Hematopoietic multipotent progenitor cell treated with erythropoietin and hydrocortisone succinate and interleukin-3 and kit ligand, for 8 days (in vitro differentiated cells): ENCODE data around the gene IRS2.

Source experiments
- DNase-seq: peaks from one replicate; pipeline ENCODE4 v3.0.0-alpha.2; 2015

IRS2 gene

DNA sequence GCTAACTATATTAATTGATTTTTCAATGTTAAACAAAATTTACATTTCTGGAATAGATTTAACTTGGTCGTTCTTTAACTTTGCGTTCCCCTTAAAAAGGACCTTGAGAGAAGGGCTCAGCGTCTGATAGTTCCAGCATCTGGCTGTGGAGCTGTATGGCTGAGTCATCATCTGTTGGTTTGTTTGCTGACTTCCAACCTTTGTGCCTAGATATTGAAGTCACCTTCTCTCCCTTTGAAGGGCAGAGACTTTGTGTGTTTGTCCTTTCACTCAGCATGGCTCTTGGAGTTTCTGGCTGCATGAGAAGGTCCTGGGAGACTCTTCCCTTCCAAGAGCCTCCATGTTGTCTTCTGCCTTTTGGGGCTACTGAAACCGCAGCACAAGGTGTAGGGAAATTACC lies 16.6 kb upstream of the IRS2 start:
- no peak for DNase-seq

DNA sequence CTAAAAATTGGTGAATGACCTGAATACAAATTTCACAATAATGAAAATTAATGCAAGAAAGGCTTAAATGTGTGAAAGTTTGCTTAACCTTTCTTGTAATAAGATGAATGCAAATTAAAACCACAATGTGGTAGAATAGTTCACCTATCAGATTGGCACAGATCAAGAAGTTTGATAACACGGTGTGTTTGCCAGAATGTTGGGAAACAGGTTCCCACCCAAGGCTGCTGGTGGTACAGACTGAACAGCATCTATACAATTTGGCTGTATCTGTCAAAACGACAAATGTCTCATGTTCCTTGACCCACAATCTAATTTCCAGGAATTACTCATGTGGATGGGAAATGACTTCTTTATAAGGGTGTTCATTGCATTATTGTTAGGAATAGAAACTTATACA lies 8.6 kb upstream of the IRS2 start:
- DNase-seq: no peak

DNA sequence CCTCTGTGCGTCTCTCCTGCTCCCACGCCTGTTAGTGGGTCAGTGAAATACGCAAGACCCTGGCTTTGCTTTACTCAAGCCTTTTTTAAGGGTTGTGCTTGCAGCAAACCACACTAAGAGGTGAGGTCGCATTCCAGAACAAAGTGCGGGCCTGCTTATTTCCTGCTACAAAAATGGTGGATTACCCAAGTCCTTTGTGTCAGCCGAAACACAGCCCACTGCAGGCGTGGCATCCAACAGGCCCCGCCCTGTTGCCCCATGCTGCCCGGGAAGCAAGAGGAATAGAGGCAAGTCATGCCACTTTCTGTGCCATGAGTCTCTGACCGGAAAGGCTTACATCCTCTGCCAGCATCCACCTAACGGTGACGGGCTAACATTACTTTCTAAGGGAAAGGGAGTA lies 7.7 kb upstream of the IRS2 start:
- DNase-seq: no peak

DNA sequence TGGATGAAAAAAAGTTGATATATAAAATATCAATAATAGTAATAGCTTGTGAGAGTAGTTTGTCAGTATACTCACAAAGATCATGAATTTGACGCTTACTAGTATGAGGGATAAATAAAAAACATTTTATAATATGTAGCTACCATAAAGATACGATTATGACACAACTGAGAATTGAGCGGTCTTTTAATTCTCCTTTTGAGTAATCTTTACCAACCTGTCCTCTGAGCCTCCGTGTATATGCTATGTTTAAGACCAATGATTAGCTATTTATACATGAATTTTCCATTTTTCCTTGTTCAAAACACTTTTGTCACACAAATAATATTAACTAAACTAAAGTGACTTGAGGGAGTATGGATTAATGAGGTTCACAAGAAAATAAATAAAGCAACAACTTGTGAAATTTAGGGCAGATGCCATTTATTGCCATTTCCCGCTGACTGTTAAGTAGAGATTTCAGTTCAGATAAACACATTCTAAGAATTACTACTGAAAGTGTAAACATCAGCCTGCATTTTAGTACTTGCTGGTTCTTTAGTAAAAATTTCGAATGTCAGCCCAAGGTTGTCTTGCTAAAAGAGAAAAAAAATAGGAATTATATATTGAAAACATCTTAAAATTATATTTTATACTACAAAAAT lies 6.2 kb upstream of the IRS2 start:
- peak; percentile 59 for DNase-seq

DNA sequence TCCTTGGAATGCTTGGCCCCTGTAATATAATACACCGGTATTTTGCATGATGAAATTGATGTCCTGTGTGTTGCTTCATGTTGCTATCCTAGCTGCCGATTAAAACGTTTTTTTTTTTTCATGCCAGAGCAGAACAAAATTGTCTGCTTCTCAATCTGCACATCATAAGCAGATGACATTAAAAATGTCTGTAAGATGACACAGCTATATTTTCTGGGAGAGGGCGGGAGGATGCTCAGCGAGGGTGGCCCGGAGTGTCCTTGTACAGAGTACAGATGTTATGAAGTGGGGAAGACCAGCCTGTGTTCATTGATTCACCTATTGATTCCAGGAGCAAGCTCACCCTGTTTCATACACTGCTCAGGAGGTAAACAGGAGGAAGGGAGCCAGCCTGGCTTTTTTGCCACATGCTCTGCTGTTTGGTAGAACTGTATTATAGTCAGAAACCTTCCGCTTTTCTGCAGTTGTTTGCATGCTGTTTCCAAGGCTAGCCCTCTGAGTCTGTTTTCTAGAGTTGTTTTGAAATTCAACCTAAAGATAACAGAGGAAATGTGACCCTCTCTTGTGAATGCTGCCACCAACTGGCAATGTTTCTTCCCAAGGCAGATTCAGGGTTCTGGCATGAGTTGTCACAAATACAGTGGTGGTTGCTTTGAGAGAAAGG lies 4.7 kb upstream of the IRS2 start:
- DNase-seq: peak; percentile 87

DNA sequence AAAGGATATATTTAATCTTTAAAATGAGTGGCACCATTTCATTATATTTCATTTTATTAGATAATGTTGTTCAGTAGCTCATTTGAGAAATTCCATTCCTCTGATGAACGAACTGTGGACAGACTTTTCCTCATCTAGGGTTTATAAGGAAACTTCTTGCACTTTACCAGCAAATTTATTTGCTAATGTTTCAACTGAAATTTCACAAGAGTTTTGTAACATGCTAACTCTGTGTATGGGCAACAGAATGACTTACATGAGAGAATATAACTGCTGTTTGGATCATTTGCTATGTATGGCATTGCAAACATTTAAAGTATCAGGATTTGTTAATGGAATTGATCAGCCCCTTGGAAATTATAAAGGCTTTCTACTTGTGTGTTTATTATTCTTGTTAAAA lies 3.7 kb upstream of the IRS2 start:
- DNase-seq: no peak

DNA sequence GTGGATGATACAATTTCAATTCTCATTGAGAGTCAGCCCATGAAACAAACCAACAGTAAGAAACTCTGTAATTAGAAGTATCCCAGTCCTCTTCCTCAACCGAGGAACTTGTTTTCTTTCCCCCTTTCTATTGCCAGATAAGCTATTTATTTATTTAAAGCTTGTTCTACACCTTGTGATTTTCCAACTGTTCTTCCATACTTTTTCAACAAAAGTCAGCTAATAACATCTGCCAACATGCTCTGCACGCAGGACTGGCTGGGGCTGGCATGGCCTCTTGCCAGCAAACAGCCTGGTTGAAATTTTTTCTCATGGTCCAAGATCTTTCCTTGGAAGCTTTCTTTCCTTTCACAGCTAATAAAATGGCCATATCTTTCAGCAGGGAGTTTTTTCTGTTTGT lies 2.9 kb upstream of the IRS2 start:
- DNase-seq: no peak

DNA sequence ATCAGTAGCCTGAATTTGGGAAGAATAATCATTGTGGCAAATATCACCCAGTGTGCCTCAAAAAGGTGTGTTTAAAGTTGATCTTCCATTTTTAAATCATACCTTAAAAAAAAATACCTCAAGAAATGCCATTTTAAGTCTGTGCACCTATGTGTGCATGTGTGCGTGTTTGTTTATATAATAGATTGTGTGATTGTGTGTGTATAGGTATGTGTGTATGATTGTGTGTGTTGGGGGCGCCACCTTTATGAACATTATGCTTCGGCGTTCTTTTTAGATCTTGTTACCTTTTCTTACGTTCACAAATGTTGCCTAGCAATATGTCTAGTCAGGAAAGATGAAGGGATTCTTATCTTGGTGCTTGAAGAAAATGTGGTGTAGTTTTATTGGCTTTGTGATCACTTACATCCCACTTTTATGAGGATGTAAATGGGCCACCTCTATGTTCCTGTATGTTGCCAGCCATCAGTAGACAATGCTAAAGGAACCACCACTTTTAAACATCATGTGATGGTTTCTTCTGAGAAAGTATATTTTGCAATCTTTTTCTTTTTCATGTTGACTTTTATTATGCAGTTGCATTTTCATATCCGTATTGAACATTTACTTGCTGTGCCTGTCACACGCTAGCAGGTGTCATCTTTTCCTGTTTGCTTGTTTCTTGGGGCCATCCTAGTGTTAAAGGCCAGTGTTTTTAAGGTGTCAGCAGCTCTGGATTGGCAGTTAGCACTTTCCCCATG lies 2.2 kb upstream of the IRS2 start:
- DNase-seq: no peak

DNA sequence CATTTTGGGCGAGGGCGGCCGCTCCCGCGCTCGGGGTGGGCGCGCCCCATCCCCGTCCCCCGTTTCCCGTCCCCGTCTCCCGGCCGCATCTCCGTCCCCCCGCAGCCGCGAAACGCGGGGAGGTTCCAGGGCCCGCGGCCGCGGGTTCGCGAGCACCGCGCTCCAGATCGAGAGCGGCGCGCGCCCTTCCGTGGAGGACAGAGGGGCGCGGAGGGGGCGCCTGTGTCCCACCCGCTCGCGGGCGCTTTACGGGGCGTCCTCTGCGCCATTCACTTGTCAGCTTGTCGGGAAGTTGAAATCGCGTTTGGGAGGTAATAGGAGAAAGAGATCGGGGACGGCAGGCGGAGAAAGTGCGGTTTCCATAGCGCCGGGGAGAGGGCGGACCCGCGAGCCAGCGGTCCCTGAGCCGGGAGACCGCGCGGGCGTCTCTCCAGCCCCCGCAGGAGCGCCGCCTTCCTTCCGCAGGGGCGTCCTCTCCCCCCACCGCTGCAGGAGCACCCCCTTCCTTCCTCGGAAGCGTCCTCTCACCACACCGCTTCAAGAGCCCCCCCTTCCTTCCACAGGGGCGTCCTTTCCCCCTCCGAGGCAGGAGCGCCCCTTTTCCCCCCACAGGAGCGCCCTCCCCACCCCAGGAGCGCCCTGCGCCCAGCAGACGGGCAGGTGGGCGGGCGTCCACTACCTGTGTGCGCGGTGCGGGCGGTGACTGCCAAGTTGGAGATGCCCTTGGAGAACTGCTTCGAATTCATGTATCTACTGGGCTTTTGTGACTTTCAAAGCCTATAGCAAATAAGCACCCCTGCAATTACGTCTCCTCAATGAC lies 962 bp upstream of the IRS2 start:
- DNase-seq: peak; percentile 59

DNA sequence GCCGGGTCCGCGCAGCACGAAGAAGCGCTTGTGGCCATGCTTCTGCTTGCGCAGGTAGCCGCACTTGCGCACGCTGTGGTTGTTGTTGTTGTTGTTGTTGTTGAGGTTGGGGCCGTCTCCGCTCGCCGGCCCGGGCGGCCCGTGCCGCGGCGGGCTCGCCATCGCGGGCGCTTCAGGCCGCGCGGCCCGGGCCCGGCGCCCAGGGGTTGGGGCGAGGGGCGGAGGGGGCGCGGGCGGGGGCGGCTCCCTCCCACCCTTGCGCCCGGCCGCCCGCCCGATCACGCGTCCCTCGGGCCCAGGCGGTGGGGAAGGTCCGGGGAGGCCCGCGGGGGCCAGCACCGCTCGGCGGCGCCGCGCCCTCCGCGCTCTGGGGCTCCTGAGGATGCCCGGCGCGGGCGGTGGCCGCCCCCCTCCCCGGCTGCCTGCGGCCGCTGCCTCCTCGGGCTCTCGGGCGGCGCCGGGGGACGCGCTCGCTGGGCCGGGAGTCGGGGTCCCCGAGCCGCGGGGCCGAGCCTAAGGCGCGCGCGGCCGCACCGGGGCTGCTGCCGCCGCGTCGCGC lies 412 bp downstream of the IRS2 start:
- no peak for DNase-seq

DNA sequence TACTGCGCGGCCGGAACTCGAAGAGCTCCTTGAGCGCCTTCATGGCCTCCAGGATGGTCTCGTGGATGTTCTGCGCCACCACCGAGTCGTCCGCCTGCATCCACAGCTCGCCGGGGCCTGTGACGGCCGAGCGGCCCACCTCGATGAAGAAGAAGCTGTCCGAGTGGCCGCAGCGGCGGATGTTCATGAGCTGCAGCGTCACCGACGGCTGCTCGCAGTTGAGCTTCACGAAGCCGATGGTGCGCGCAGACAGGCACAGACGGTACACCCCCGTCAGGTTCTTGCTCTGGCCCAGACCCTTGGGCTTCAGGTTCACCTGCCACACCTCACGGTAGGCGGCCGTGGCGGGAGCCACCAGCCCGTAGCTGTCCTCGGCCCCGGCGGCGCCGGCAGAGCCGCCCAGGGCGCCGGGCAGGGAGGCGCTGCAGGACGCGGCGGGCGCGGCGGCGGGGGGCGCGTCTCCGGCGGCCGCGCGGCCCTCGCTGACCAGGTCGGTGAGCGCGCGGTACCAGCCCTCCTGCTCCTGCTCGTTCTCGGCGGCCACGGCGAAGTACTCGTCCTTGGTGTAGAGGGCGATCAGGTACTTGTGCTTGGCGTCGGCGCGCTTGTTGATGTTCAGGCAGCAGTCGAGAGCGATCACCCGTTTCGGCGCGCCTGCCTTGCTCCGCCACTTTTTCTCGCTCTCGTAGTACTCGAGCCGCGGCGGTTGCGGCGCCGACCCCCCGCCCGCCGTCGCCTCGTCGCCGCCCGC lies 1.1 kb downstream of the IRS2 start:
- DNase-seq: peak; percentile 53

DNA sequence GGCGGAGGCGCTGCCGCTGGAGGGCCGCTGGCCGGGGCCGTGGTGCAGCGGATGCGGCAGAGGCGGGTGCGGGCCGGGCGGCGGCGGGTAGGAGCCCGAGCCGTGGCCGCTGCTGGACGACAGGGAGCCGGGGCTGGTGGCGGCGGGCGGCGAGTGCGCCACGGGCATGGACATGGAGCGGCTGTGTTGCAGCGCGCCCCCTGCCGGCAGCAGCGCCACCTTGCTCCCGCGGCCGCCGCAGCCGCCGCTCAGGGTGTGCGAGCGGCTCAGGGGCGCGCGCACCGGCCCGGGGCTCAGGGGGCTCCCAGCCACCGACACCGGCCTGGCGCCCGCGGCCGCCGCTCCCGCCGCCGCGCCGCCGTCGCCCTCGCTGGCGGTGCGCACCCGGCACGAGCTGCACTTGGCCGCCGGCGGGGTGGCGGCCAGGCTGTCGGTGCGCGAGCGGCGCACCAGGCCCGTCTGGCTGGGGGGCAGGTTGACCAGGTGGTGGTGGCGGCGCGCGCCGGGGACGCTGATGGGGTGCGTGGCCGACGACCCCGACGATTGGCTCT lies 1.7 kb downstream of the IRS2 start:
- peak; percentile 68 for DNase-seq

DNA sequence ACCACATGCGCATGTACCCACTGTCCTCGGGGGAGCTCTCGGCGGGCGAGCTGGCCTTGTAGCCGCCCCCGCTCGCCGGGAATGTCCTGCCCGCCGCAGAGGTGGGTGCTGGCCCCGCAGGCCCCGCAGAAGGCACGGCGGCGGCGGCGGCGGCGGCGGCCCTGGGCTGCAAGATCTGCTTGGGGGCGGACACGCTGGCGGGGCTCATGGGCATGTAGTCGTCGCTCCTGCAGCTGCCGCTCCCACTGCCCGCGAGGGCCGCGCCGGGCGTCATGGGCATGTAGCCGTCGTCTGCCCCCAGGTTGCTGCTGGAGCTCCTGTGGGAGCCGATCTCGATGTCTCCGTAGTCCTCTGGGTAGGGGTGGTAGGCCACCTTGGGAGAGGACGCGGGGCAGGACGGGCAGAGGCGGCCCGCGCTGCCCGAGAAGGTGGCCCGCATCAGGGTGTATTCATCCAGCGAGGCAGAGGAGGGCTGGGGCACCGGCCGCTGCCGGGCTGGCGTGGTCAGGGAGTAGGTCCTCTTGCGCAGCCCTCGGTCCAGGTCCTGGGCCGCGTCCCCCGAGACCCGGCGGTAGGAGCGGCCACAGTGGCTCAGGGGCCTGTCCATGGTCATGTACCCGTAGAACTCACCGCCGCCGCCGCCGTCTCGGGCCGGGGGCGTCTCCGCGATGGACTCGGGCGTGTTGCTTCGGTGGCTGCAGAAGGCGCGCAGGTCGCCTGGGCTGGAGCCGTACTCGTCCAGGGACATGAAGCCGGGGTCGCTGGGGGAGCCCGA lies 2.4 kb downstream of the IRS2 start:
- no peak for DNase-seq

DNA sequence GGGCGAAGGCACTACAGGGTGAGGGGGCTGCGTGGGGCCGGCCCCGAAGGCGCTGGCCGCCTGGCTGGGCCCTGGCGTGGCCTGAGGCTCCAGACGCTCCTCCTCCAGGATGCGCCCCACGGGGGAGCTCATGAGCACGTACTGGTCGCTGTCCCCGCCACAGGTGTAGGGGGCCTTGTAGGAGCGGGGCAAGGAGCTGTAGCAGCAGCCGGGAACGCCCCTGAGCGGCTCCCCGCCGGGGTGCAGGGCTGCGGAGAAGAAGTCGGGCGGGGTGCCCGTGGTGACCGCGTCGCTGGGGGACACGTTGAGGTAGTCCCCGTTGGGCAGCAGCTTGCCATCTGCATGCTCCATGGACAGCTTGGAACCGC lies 3.0 kb downstream of the IRS2 start:
- no peak for DNase-seq

DNA sequence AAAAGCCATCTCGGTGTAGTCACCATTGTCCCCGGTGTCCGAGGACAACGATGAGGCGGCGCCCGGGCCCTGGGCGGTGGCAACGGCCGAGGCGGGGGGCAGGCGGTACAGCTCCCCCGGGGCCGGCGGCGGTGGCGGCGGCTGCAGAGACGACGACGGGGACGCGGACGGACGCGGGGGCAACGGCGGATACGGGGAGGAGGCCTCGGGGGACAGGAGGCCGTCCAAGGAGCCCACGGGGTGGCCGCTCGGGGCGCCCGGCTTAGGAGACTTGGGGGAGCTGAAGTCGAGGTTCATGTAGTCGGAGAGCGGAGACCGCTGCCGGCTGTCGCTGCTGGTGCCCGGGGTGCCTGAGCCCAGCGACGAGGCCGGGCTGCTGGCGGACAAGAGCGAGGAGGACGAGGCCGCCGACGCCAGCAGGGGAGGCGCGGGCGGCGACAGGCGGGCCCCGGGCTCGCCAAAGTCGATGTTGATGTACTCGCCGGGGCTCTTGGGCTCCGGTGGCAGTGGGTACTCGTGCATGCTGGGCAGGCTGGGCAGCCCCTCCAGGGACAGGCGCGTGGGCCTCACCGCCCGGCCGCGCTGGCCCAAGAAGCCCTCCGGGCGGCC lies 3.5 kb downstream of the IRS2 start:
- DNase-seq: no peak

DNA sequence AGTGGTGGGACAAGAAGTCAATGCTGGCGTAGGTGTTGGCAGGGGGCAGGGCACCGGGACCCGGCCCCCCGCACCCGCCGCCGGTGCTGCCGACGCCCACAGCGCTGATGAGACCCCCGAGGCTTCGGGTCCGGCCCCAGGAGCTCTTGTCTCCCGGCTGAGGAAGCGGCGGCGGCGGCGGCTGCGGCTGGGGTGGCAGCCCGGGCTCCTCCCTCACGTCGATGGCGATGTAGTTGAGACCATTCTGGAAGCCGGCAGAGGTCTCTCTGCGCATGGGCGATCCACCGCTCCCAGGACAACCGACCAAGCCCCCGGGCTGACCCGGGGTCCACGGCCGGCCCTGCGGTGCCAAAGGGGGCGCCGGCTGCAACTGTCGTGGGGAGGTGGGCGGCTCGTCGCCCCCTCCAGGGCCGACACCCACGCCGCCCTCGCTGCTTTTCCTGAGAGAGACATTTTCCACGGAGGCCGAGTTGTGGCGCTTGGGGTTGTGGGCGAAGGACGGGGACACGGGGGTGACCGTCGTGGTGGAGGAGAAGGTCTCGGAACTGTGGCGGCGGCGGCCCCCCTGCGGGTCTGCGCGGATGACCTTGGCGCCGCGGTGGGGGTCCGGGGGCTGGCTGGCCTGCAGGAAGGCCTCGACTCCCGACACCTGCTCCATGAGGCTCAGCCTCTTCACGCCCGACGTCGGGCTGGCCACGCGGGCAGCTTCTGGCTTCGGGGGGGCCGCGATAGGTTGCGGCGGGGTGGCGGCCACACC lies 4.1 kb downstream of the IRS2 start:
- no peak for DNase-seq

DNA sequence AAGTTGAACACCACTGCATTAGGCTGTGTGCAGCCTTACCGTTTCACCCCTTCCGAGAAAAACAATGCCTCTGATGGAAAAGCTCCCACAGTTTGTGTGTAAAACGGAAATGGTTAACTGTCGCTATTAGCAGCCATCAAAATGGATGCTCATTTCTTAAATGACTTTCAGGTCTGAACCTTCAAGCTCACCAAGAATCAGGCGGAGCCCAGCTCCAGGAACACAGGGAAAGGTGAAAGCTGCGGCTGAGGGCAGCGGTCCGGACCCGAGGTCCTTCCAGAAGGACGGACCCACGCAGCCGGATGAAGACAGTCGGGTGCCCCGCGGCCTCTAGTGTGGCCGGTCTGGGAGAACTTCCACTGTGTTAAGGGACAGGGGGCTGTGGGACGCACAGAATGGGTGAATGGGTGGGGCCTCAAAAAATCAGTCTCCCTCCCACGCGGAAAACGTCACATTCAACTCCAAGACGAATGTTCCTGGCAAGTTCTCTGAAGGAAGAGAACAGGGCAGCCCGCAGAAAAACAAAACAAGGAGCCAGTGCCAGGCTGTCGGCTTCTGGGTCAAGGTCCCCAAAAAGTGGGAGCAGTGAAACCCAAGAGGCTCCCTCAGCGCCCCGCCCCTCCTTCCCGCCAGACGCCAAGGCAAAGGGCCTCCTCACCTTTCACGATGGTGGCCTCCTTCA lies 4.9 kb downstream of the IRS2 start:
- DNase-seq: no peak

DNA sequence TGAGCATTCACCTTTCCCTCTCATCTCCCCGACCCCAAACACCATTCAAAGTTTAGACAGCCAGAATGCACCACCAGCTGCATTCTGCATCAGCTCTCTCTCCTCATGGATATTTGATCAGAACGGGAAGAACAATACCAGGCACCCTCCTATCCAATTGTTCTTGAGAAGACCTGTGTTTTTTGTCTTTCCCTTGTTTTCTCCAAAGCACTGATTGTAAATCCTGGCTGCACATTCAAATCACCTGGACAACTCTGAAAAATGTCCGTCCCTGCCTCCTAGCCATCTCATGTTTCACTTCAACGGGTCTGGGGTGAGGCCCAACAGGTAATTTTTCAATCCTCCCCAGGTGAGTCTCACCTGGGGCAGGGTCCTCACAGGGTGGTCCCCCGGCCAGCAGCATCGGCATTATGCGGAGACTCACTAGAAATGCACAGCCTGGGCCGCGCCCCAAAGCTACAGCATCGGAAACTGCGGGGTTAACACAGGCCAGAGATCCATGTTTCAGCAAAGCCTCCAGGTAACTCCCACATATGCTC lies 5.5 kb downstream of the IRS2 start:
- DNase-seq: no peak

DNA sequence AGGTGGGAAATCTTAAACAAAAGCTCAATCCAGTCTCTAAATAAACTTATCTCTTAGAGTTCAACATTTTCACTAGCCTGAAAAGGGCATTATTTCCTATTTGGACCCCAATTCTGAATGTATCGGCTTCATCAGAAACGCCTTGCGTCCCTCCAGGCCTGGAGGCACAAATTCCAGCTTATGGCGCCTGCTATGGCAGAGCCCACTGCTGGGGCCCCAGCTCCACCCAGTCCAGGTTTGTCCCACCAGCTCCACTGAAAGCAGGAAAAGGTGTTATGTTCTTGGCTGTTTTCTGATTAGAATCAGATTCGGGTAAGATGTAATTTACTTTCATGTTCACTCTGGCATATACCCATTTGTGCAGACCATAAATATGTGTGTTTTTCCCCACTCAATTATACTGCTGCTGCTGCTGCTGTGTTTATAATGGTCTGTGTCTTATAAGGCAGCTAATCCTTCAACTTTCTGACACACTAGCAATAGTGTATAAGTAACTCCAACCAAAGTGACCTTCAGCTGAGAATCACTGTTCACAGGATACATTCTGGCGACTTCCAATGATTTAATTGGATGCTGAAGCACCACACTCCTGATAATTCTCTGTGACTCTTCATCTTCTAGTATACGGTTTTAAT lies 6.4 kb downstream of the IRS2 start:
- DNase-seq: no peak
